ENCODE data around the gene ZNF653. TPM values are rescaled to one million over a fixed set of nuclear protein-coding genes. Genes with fewer than 3 reads are reported as not detected.
A peak's percentile ranks its signal among the peaks of the same experiment; 100 is the strongest.
"Not testable (repeated sequence)": the region's sequence is repeated elsewhere in the genome, so short reads cannot be mapped to it uniquely, and the experiment has no call there.

Gene ZNF653
- total and polyA plus RNA-seq, 2 donors: 6.9 to 14.1 TPM

DNA sequence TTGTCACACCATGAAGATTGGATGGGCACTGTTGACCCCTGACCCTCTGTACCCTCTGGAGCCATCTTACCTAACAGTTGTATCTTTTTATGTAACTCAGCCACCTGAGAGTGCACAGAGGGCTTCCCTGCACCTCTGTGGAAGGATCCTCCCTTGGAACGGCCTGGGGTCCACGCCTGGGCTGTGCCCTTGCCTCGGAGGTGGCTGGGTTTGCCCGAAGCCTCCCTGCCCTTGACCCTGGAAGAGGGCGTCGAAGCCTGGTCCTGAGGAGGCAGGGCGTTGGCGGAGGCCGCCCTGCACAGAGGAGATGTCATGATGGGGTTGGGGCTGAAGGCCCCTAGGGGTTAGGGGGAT is 71.0 kb downstream of the ZNF653 start:
- Histone ChIP-seq H3K4me3 (ENCODE audit: low read length in 2 of 2) (peak overlapping the region; percentile 68 to 96), H3K9me3 (ENCODE audit: control insufficient read depth in 2 of 2, insufficient read depth in 1 of 2, low read length in 1 of 2) (no peaks in the 10 kb centered on the region), H3K27me3 (ENCODE audit: control insufficient read depth in 2 of 2, insufficient read depth in 1 of 2, low read length in 1 of 2) (peaks cover 0 to 5% of the 10 kb centered on the region in 2 donors), H3K4me1 (ENCODE audit: control insufficient read depth in 2 of 2, insufficient read depth in 2 of 2, low read length in 2 of 2) (peaks cover 10 to 16% of the 10 kb centered on the region in 2 donors), H3K27ac (ENCODE audit: low read depth in 1 of 2, low read length in 1 of 2) (peak overlapping the region; percentile 38 to 76), H3K36me3 (ENCODE audit: control insufficient read depth in 2 of 2, insufficient read depth in 2 of 2, low read length in 1 of 2) (peaks cover 24 to 25% of the 10 kb centered on the region in 2 donors)
- WGBS: 19% methylated on average over 9 of the region's 9 CpGs
- DNase-seq (ENCODE audit: low read depth in 6 of 9, low spot score in 9 of 9): no peak

DNA sequence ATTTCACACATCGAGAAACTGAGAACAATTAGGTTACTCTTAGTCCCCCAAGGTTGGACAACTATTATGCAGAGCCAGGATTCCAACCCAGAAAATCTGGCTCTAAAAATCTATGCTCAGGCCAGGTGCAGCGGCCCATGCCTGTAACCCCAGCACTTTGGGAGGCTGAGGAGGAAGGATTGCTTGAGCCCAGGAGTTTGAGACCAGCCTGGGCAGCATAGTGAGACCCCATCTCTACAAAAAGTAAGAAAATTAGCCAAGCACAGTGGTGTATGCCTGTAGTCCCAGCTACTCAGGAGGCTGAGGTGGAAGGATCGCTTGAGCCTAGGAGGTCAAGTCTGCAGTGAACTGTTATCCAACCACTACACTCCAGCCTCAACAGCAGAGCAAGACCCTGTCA is 72.1 kb downstream of the ZNF653 start:
- 98% methylated on average over 3 of the region's 3 CpGs for WGBS
- peaks cover 15 to 18% of the 10 kb centered on the region in 2 donors for H3K36me3 ChIP-seq (ENCODE audit: control insufficient read depth in 2 of 2, insufficient read depth in 2 of 2, low read length in 1 of 2)
- not testable (repeated sequence) for H3K9me3 ChIP-seq (ENCODE audit: control insufficient read depth in 2 of 2, insufficient read depth in 1 of 2, low read length in 1 of 2); H3K4me3 ChIP-seq (ENCODE audit: low read length in 2 of 2); DNase-seq (ENCODE audit: low read depth in 6 of 9, low spot score in 9 of 9); H3K27me3 ChIP-seq (ENCODE audit: control insufficient read depth in 2 of 2, insufficient read depth in 1 of 2, low read length in 1 of 2); H3K27ac ChIP-seq (ENCODE audit: low read depth in 1 of 2, low read length in 1 of 2)
- peaks cover 10 to 16% of the 10 kb centered on the region in 2 donors for H3K4me1 ChIP-seq (ENCODE audit: control insufficient read depth in 2 of 2, insufficient read depth in 2 of 2, low read length in 2 of 2)

Other genes with a start within 250 kb of the ZNF653 start
- gene DOCK6, start 243.3 kb downstream of the ZNF653 start, total RNA-seq: 3.9 TPM
- 20.8 TPM for gene DOCK6, start 243.3 kb downstream of the ZNF653 start, polyA plus RNA-seq
- not detected for gene TSPAN16, start 209.7 kb downstream of the ZNF653 start, total RNA-seq
- gene TSPAN16, start 209.7 kb downstream of the ZNF653 start, polyA plus RNA-seq: not detected
- 5.1 TPM for gene RAB3D, start 166.2 kb downstream of the ZNF653 start, total RNA-seq
- gene RAB3D, start 166.2 kb downstream of the ZNF653 start, polyA plus RNA-seq: 7.8 TPM
- 54.5 TPM for gene TMEM205, start 159.6 kb downstream of the ZNF653 start, total RNA-seq
- 75.2 TPM for gene TMEM205, start 159.6 kb downstream of the ZNF653 start, polyA plus RNA-seq
- gene CCDC159, start 159.3 kb downstream of the ZNF653 start, total RNA-seq: 9.4 TPM
- 56.9 TPM for gene CCDC159, start 159.3 kb downstream of the ZNF653 start, polyA plus RNA-seq
- 1.3 TPM for gene PLPPR2, start 150.4 kb downstream of the ZNF653 start, total RNA-seq
- gene PLPPR2, start 150.4 kb downstream of the ZNF653 start, polyA plus RNA-seq: 9.7 TPM
- gene SWSAP1, start 131.2 kb downstream of the ZNF653 start, total RNA-seq: 3.3 TPM
- 5.9 TPM for gene SWSAP1, start 131.2 kb downstream of the ZNF653 start, polyA plus RNA-seq
- 3.1 TPM for gene EPOR, start 121.5 kb downstream of the ZNF653 start, total RNA-seq
- gene EPOR, start 121.5 kb downstream of the ZNF653 start, polyA plus RNA-seq: 5.0 TPM
- 0.28 TPM for gene RGL3, start 86.5 kb downstream of the ZNF653 start, total RNA-seq
- gene RGL3, start 86.5 kb downstream of the ZNF653 start, polyA plus RNA-seq: 5.3 TPM
- 0.09 TPM for gene ODAD3, start 70.7 kb downstream of the ZNF653 start, total RNA-seq
- 0.64 TPM for gene ODAD3, start 70.7 kb downstream of the ZNF653 start, polyA plus RNA-seq
- gene PRKCSH, start 70.2 kb downstream of the ZNF653 start, total RNA-seq: 62.9 TPM
- gene PRKCSH, start 70.2 kb downstream of the ZNF653 start, polyA plus RNA-seq: 108 TPM
- gene ELAVL3, start 24.8 kb downstream of the ZNF653 start, total RNA-seq: 0.09 TPM
- gene ELAVL3, start 24.8 kb downstream of the ZNF653 start, polyA plus RNA-seq: 0.05 TPM
- 26.3 TPM for gene ECSIT, start 23.3 kb upstream of the ZNF653 start, total RNA-seq
- 31.0 TPM for gene ECSIT, start 23.3 kb upstream of the ZNF653 start, polyA plus RNA-seq
- 0.47 TPM for gene CNN1, start 33.0 kb upstream of the ZNF653 start, total RNA-seq
- 51.8 TPM for gene CNN1, start 33.0 kb upstream of the ZNF653 start, polyA plus RNA-seq
- gene ELOF1, start 53.4 kb upstream of the ZNF653 start, total RNA-seq: 54.9 TPM
- 62.4 TPM for gene ELOF1, start 53.4 kb upstream of the ZNF653 start, polyA plus RNA-seq
- 34.4 TPM for gene ACP5, start 71.8 kb upstream of the ZNF653 start, total RNA-seq
- 48.2 TPM for gene ACP5, start 71.8 kb upstream of the ZNF653 start, polyA plus RNA-seq
- gene ZNF627, start 91.6 kb upstream of the ZNF653 start, total RNA-seq: 18.4 TPM
- 13.7 TPM for gene ZNF627, start 91.6 kb upstream of the ZNF653 start, polyA plus RNA-seq
- gene ZNF823, start 233.1 kb upstream of the ZNF653 start, total RNA-seq: 8.6 TPM
- gene ZNF823, start 233.1 kb upstream of the ZNF653 start, polyA plus RNA-seq: 5.6 TPM

All from thymus (tissue), 11 donors.